Calu3 (cell line): ENCODE data around the gene USP48. TPM values are rescaled to one million over a fixed set of nuclear protein-coding genes. Genes with fewer than 3 reads are reported as not detected.
A peak's percentile ranks its signal among the peaks of the same experiment; 100 is the strongest.
"Not testable (repeated sequence)": the region's sequence is repeated elsewhere in the genome, so short reads cannot be mapped to it uniquely, and the experiment has no call there.

Source experiments
- BruUV-seq: library from RNA; stranded (reverse); fragments of 400-500 nt; replicated peaks from 2 replicates; lab custom pipeline; 2021; lab: Mats Ljungman, UMichigan
- CTCF ChIA-PET: fragments of 300-600 bp; sonication (Branson Sonifier 250); formaldehyde crosslinking; loops from one replicate; lab custom pipeline; 2022; ENCODE audit warnings: antibody characterized with exemption; lab: Charles Lee
- DNase-seq: peaks from one replicate; pipeline ENCODE4 v3.0.0; 2022
- H3K27ac Mint-ChIP-seq: one replicate; pipeline ENCODE4 v1.8.0; 2022; ENCODE audit warnings: mixed read lengths; ENCODE audit not compliant: unreplicated experiment
- H3K27me3 Mint-ChIP-seq: one replicate; pipeline ENCODE4 v1.8.0; 2022; ENCODE audit warnings: mixed read lengths; ENCODE audit not compliant: unreplicated experiment
- H3K36me3 Mint-ChIP-seq: one replicate; pipeline ENCODE4 v1.8.0; 2022; ENCODE audit warnings: mild to moderate bottlenecking, moderate library complexity, mixed read lengths; ENCODE audit not compliant: insufficient read depth, unreplicated experiment
- H3K4me1 Mint-ChIP-seq: one replicate; pipeline ENCODE4 v1.8.0; 2022; ENCODE audit warnings: mild to moderate bottlenecking, low read depth, mixed read lengths; ENCODE audit not compliant: unreplicated experiment
- H3K4me3 Mint-ChIP-seq: one replicate; pipeline ENCODE4 v1.8.0; 2022; ENCODE audit warnings: mild to moderate bottlenecking, low read depth, moderate library complexity, mixed read lengths; ENCODE audit not compliant: unreplicated experiment
- H3K9me3 Mint-ChIP-seq: one replicate; pipeline ENCODE4 v1.8.0; 2022; ENCODE audit warnings: low read depth, mixed read lengths; ENCODE audit not compliant: unreplicated experiment
- intact Hi-C: fragments of 100-400 bp; cut with micrococcal nuclease; formaldehyde crosslinking; loops from one replicate; pipeline ENCODE4 v1.10.0; 2022; ENCODE audit not compliant: unreplicated experiment
- total RNA-seq: library from RNA; stranded (reverse); gene quantifications from 2 replicates; pipeline ENCODE4 v1.2.3, GENCODE V29; 2022
- TF ChIP-seq, protein P1 (sequence below): fragments of 200-600 bp; IDR thresholded peaks from one replicate; pipeline ENCODE4 v1.8.0; 2022; ENCODE audit warnings: antibody characterized with exemption; ENCODE audit not compliant: unreplicated experiment

USP48 gene
- total RNA-seq, 1 experiment from 2014 or later = 56.6 TPM

GRCh38 chr1:21770201-21770600, 12.7 kb downstream of the USP48 start:
- TF ChIP-seq, protein P1, sequence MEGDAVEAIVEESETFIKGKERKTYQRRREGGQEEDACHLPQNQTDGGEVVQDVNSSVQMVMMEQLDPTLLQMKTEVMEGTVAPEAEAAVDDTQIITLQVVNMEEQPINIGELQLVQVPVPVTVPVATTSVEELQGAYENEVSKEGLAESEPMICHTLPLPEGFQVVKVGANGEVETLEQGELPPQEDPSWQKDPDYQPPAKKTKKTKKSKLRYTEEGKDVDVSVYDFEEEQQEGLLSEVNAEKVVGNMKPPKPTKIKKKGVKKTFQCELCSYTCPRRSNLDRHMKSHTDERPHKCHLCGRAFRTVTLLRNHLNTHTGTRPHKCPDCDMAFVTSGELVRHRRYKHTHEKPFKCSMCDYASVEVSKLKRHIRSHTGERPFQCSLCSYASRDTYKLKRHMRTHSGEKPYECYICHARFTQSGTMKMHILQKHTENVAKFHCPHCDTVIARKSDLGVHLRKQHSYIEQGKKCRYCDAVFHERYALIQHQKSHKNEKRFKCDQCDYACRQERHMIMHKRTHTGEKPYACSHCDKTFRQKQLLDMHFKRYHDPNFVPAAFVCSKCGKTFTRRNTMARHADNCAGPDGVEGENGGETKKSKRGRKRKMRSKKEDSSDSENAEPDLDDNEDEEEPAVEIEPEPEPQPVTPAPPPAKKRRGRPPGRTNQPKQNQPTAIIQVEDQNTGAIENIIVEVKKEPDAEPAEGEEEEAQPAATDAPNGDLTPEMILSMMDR = no peak
- CTCF ChIA-PET = interaction anchor here (0.6 to 0.7 kb wide), 2 partner anchors 30 to 124 kb away, joined by 3 to 5 read pairs; no protein-coding TSS in a partner anchor
- Mint-ChIP-seq H3K36me3 (peaks cover 7% of the 10 kb centered on the region), H3K27ac (no peak overlapping the region), H3K4me1 (peaks cover 17% of the 10 kb centered on the region), H3K9me3 (no peaks in the 10 kb centered on the region), H3K27me3 (no peaks in the 10 kb centered on the region), H3K4me3 (no peak overlapping the region)
- intact Hi-C loops = no loop called here
- no peak for DNase-seq
- no TSS peak for BruUV-seq

- H3K27me3 Mint-ChIP-seq, intact Hi-C loops: not testable (repeated sequence)
These were observed 15.8 kb downstream of the USP48 start for GRCh38 chr1:21767106-21767505.

GRCh38 chr1:21766210-21766609, 16.7 kb downstream of the USP48 start:
- no peaks in the 10 kb centered on the region for H3K27me3 Mint-ChIP-seq
- TF ChIP-seq, protein P1 = no peak

More at GRCh38 chr1:21767106-21767505, 15.8 kb downstream of the USP48 start:
- BruUV-seq, H3K9me3 Mint-ChIP-seq, H3K27ac Mint-ChIP-seq, H3K36me3 Mint-ChIP-seq, DNase-seq, H3K4me3 Mint-ChIP-seq, CTCF ChIA-PET: not testable (repeated sequence)
- H3K4me1 Mint-ChIP-seq = peaks cover 21% of the 10 kb centered on the region

GRCh38 chr1:21764615-21765423, 18.1 kb downstream of the USP48 start:
- Mint-ChIP-seq H3K9me3 (no peaks in the 10 kb centered on the region), H3K27me3 (no peaks in the 10 kb centered on the region), H3K27ac (peak overlapping the region; percentile 71), H3K4me3 (no peak overlapping the region), H3K36me3 (peaks cover 8% of the 10 kb centered on the region), H3K4me1 (peaks cover 21% of the 10 kb centered on the region)
- peak; percentile 78 for DNase-seq
- intact Hi-C loops = no loop called here
- TF ChIP-seq, protein P1 = no peak
- BruUV-seq = no TSS peak
- CTCF ChIA-PET = interaction anchor here (0.6 to 1.1 kb wide), 5 partner anchors 16 to 140 kb away, joined by 3 to 6 read pairs (median 5); no protein-coding TSS in a partner anchor

More at GRCh38 chr1:21766210-21766609, 16.7 kb downstream of the USP48 start:
- intact Hi-C loops = no loop called here
- CTCF ChIA-PET = no interaction called here
- Mint-ChIP-seq H3K9me3 (no peaks in the 10 kb centered on the region), H3K36me3 (peaks cover 8% of the 10 kb centered on the region), H3K27ac (no peak overlapping the region), H3K4me3 (no peak overlapping the region), H3K4me1 (peaks cover 21% of the 10 kb centered on the region)
- no TSS peak for BruUV-seq
- DNase-seq = no peak
